LNCaP clone FGC (cell line): Measurements from ENCODE around the gene FGF18.

Source experiments
- DNase-seq: peaks from one replicate; pipeline ENCODE4 v3.0.0-alpha.2; 2011; ENCODE audit warnings: low read depth
- H3K4me3 ChIP-seq: 2 replicates; pipeline ENCODE4 v1.5.1; 2011; ENCODE audit warnings: mild to moderate bottlenecking, low read depth, low read length, control low read depth
- TF ChIP-seq, protein P1 (sequence below): IDR thresholded peaks from 2 replicates; pipeline ENCODE4 v1.5.1; 2012; ENCODE audit warnings: mild to moderate bottlenecking; ENCODE audit not compliant: control insufficient read depth, insufficient read depth; ENCODE audit errors: extremely low read depth

FGF18 gene

DNA sequence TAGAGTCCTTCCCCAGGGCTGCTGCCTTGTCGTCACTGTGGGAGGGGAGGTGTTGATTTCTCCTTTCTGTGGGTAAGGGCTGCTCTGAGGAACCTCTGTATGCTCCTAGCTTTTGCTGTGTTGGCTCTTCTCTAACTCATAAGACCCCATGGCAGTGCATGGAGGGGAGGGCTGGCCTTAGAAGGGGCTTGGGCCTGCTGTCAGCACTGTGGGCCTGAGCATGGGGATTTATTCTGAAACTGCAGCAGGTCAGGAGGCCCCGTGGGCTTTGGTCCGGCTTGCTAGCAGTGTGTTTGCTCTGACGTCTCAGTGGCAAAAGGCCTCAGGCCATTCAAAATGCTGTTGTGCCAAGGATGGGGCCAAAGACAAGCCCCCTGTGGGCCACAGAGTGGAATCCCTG, 6.8 kb downstream of the FGF18 start:
- no peak for DNase-seq
- H3K4me3 ChIP-seq: no peak overlapping the region
- TF ChIP-seq, protein P1, sequence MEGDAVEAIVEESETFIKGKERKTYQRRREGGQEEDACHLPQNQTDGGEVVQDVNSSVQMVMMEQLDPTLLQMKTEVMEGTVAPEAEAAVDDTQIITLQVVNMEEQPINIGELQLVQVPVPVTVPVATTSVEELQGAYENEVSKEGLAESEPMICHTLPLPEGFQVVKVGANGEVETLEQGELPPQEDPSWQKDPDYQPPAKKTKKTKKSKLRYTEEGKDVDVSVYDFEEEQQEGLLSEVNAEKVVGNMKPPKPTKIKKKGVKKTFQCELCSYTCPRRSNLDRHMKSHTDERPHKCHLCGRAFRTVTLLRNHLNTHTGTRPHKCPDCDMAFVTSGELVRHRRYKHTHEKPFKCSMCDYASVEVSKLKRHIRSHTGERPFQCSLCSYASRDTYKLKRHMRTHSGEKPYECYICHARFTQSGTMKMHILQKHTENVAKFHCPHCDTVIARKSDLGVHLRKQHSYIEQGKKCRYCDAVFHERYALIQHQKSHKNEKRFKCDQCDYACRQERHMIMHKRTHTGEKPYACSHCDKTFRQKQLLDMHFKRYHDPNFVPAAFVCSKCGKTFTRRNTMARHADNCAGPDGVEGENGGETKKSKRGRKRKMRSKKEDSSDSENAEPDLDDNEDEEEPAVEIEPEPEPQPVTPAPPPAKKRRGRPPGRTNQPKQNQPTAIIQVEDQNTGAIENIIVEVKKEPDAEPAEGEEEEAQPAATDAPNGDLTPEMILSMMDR: no peak

DNA sequence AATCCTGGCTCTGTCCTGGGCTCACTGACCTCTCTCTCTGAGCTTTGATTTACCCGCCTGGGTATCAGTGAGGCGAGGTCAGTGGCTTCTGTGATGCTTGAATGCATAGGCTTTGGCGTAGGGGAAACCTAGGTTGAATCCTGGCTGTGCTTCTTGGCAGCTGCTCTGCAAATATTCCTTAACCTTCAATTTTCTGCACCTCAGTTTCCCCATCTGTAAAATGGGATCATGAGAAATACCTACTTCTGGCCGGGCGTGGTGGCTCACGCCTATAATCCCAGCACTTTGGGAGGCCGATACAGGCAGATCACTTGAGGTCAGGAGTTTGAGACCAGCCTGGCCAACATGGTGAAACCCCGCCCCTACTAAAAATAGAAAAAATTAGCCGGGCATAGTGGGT, 7.2 kb downstream of the FGF18 start:
- no peak for DNase-seq
- TF ChIP-seq, protein P1: no peak
- no peak overlapping the region for H3K4me3 ChIP-seq

DNA sequence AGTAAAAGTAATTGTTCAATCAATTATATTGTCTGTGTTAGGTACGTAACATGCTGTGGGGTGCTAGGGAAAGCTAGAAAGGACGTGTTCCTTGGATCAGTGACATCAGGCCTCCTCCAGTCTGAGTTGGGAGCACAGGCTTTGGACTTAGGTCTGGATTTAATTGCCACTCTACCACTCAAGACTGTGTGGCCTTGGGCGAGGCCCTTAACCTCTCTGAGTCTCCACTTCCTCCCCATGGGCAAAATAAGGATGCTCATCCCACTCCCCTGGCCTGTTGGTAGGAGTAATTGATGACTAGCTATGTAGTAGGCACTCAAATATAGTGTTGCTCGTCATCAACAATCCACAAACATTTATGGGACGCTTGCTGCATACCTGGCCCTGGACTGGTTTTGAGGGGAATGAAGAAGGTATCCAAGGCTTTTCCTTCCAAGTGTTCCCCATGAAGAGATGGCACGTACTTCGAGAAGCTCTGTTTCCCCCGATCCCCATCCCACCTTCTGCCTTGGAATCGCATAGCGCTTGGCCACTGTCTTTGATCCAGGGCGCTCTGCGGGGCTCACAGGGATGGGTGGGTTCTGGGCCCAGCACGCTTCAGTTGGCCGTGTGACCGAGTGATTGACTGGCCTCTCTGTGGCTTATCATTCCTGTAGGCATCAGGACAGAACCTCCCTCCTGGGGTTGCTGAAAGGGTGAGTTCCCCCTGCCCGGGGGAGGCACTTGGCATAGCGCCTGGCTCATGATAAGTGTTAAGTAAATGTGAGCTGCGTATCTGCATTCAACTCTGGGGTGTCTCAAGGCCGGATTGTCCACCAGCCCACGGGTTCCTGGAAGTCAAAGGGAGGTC, 8.1 kb downstream of the FGF18 start:
- no peak overlapping the region for H3K4me3 ChIP-seq
- TF ChIP-seq, protein P1: no peak
- DNase-seq: no peak

DNA sequence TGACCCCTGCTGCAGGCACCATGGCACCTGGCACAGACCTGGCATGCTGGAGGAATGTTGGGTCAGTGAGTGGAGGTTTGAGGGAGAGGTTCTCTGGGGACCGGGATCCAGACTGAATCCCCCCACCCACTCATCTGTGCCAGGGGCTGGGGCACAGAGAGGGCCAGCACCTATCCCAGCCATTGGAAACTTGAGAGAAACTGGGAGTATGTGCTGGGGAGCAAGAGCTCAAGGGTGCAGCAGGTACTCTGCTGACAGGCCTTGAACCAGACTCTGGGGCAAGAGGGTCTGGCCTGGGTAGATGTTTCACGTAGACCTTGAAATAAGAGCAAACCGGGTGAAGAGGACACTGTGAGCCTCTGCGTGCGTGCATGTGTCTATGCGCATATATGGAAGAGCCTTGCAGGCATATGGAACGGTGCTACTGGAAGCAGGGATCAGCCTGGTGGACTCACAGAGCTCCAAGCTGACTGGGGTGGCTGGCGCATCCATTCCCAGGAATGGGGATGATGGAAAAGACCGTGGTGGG, 8.8 kb downstream of the FGF18 start:
- TF ChIP-seq, protein P1: no peak
- no peak for DNase-seq
- no peak overlapping the region for H3K4me3 ChIP-seq

DNA sequence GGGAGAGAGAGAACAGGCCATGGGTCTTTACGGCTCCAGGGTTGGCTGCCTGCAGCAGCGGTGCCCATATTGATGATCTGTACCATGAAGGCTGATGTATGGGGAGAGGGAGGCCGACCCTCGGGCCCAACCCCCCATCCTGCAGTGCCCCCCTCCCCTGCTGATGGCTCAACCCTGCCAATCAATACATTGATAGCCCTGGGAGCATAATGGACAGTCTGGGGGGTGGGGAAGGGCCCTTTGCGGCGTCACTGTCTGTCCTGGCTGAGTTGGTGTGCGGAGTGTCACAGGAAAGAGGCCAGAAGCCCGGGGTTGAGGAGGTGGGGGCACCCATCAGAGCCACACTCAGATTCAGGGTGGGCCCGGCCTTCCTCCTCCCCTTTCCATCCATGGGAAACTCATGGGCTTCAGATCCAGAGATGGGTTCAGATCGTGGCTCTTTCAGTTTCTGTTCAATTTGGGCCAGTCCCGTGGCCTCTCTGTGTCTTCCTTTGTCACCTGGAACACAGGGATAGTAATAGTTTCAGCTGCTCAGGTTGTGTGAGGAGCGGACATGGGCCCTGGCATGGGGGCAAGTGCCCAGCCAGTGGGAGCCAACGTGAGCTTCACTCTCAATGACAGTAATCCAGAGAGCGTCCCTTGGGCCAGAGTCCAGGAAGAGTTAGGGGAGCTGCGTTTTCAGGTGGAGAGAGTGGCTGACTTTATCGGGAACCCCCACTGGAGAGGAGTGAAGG, 9.5 kb downstream of the FGF18 start:
- TF ChIP-seq, protein P1: no peak
- DNase-seq: no peak
- no peak overlapping the region for H3K4me3 ChIP-seq

DNA sequence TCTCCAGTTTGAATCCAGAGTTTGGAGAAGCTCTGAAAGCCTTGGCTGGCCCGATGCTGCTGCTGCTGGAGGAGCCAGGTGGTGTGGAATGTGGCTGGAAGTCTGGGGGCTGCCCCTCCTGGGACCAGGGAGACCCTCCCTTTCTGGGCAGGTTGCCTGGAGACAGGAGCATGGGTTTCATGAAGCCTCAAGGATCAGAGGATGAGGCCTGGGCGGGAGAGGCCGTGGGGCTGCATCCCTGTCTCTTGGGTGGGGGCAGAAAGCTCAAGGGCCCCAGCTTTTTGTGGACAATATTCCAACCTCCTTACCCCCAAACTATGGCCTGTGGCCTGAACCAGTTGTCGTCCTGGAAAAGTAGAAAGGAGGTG, 10.1 kb downstream of the FGF18 start:
- TF ChIP-seq, protein P1: no peak
- no peak for DNase-seq
- no peak overlapping the region for H3K4me3 ChIP-seq
